ENCODE data around the gene SELENOO.

Gene SELENOO

DNA sequence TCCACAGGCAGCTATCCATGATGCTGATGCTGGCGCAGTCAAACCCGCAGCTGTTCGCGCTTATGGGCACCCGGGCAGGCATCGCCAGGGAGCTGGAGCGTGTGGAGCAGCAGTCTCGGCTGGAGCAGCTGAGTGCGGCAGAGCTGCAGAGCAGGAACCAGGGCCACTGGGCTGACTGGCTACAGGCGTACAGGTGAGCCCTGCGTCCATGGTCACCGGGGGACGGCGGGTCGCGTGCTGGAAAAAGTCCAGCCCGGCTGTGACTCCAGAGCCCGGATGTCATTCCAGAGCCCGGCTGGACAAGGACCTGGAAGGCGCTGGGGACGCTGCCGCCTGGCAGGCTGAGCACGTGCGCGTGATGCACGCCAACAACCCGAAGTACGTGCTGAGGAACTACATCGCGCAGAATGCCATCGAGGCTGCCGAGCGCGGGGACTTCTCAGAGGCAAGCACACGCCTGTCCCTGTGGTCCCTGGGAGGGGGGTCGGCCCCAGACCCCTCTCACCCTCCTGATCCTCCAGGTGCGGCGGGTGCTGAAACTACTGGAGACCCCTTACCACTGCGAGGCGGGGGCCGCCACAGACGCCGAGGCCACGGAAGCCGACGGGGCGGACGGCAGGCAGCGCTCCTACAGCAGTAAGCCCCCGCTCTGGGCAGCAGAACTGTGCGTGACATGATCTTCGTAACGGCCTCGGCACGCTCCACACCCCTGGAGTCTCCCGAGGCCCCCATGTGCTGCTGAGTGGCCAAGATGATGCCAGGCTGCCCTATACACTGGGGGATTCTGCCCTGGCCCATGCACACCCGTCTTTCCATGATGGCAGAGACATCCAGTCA is 16.1 kb downstream of the SELENOO start:
- no peak for DNase-seq (ENCODE audit: low read depth)

DNA sequence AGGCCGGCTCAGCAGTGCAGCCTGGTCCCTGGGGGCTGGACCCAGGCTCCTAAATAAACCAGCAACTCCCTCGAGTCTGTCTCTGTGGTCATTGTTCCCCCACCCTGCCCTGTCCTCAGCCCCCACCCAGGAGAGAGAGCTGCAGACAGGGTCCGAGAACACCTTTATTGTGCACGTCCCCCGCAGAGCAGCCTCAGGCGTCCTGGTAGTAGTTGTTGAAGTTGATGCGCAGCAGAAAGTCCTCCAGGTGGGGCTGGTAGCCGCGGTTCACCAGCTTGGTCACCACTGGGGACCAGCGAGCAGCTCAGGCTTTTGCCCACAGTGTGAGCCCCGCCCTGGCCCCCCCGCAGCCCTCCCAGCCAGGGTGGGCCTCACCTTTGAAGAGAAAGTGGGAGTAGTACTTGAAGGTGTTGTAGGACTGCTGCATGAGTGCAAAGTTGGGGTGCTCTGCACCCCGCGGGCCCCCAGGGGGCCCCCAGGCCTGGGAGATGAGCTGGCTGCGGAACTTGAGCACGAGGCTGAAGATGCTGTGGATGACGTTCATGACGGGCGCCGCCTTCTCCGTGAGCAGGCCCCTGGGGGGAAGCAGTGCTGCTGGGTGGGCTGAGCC is 16.8 kb downstream of the SELENOO start:
- no peak for DNase-seq (ENCODE audit: low read depth)

DNA sequence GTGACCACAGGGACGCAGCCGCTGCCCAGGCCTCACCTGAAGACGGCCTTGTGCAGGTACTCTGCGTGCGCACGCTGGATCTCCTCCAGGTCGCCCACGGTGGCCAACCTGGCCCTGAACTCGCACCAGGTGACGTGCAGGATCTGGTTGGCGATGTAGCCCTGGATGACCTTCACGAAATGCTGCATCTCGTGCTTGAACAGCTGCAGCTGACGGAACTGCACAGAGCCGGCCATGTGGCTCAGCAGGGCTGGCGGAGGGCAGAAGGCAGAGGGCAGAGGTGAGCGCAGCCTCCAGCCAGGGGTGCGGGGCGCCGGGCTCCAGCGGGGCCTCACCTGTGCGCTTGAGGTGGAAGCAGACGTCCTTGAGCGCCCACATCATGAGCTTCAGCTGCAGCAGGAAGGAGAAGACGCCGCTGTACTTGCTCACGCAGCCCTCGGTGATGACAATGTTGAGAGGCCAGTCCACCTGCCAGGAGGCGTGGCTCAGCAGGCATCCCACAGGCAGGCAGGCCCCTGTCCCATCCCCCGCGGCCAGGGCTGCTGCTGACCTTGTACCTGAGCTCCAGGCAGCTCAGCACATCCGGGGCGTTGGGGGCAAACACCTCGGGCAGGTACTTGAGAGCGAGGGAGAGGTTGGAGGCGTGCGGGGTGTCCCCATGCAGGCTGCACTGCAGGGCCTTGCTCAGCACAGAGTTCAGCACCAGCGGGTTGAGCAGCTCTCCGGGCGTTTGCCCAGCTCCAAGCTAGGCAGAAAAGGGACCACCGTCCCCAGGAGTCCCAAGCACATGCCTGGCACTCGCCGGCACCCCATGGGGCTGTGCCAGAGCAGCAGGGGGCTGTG is 17.6 kb downstream of the SELENOO start:
- no peak for DNase-seq (ENCODE audit: low read depth)

DNA sequence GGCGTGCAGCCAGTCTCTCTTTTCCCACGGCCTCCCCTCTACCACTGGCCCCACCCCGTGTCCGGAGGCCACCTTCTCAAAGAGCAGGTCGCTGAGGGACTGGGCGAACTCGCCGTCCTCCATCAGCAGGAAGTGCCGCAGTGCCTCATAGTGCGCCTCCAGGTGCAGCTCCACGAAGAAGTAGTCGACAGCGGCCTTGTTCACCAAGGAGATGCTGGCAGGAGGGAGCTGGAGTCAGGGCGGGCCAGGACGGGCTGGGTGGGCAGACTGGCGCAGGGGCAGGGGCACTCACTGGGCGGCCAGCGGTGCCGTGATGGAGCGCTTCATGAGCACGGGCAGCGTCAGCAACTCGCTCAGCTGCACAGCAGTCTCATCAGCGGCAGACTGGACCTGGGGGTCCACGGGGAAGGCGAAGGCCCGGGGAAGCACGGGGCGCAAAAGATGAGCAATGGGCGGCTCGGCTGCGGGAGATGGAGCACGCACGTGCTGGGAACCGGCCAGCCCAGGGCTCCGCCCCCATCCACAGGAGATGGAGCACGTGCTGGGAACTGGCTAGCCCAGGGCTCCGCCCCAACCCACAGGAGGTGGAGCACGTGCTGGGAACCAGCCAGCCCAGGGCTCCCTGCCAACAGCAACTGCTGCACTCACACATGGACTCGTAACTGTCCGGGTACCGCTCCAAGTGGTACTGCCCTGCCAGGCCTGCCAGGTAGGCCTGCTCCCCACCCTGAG is 18.4 kb downstream of the SELENOO start:
- DNase-seq (ENCODE audit: low read depth): peak; percentile 20

DNA sequence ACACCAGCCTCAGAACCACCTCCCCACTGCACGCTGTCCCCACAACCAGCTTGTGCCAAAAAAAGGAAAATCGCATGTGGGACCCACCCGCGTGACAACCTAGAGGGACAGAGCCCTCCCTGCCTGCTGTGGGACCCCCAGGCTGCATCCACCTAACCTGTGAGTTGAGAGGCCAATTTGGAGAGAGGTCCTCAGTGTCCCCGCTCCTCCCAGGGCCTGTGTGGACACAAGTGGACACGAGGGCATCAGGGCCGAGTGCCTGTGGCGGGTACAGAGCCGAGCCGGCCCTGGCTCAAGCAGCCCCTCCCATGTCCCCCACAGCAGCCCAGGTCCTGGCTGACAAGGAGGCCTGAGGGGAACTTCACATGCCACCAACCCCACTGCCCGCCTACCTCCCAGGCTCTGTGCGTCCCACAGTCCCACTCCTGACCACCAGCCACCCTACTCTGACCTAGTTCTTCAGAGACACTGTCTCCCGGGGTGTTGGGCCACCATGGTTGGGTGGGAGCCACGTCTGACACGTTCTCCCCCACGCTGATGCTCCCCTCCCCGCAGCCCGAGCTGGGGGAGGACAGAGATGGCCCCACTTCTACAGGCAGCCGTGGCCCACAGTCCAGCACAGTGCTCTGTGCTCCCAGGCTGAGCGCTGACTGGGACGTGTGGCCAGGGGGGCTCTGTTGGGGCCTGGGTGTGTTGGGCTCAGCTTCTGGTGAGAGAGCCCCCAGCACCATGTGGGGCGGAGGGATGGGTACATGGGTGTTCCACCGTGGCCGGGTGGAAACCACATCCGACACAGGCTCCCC is 19.2 kb downstream of the SELENOO start:
- DNase-seq (ENCODE audit: low read depth): no peak

DNA sequence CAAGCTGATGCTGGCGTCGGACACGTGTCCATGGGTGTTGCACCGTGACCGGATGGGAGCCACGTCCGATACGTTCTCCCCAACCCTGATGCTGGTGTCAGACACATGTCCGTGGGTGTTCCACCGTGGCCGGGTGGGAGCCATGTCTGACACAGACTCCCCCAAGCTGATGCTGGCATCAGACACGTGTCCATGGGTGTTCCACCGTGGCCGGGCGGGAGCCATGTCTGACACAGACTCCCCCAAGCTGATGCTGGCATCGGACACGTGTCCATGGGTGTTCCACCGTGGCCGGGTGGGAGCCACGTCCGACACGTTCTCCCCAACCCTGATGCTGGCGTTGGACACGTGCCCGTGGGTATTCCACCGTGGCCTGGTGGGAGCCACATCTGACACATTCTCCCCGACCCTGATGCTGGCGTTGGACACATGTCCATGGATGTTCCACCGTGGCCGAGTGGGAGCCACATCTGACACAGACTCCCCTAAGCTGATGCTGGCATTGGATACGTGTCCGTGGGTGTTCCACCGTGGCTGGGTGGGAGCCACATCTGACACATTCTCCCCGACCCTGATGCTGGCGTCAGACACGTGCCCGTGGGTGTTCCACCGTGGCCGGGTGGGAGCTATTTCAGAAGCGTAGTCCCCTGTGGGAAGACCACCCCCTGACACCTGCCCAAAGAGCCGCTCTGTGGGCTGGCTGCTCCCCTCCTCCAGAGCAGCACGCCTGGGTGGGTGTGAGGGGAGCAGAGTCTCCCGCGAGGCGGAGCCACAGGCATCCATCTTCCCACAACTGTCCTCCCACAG is 20.0 kb downstream of the SELENOO start:
- no peak for DNase-seq (ENCODE audit: low read depth)

DNA sequence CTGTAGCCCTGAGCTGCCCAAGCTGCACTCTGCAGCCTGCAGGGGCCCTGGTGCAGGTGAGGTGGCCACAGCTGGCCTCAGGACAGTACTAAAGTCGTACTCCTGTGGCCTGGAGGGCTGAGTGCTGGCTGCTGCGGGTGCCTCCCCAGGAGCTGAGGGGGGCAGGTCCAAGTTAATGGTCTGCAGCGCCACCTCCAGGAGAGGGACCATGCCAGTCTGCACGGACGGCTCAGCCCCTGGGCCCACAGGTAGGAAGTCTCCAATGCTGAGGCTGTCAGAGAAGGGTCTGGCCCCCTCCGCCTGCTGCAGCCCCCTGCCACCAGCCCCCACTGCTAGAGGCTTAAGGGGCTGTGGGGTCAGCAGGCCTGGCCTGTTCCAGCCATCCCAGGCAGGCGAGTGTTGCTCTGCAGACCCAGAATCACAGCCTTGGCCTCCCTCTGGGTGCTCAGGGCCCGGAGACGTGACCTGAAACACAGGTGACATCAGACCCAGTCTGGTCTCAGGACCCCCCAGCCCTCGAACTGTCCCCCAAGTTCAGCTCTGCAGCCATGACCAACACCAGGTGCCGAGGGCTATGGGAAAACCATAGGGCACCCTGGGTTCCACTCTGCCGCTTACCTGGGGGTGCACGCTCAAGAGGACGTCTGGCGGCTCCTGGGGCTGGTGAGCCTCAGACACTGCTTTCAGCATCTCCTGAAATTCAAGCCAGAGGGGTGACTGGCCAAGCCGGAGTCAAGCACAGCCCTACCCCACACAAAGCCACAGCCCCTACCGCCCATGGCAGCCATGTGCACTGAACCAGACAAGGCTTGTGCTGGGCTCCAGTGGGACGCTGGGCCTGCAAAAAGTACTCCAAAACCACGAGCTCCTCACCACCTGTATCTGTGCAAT is 20.8 kb downstream of the SELENOO start:
- no peak for DNase-seq (ENCODE audit: low read depth)

DNA sequence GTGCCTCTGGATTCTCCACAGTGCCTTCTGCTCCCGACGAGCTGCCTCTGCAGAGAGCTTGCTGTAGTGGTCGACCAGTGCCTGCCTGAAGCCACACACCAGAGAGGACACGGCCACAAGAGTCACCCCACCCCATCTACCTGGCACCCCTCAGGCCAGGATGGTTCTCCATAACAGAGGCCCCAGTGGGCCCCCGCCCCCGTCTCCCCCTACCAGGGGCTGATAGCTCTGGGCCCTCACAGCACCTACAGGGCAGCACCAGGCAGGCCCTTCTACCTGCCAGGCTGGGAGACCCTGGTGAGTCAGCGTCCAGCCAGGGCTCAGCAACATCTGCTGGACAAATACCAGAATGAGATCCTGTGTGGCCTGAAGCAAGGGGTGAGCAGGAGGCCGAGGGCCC is 21.7 kb downstream of the SELENOO start:
- DNase-seq (ENCODE audit: low read depth): no peak

DNA sequence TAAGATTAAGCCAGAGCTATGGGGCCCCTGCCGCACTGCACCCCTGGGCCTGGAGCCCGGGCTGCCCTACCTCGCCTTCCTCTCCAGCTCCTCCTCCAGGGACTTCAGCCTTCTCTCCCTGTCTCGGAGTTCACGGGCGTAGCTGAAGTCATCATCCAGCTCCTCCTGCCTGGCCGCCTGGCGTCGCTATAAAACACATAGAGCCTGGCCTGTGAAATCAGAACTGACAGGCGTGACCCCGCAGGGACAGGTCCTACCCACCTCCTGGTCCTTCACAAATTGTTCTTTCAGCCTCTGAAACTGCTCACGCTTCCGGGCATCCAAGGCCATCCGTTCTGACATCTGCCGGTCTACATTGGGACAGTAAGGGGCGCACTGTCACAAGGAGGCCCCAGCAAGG is 23.3 kb downstream of the SELENOO start:
- DNase-seq (ENCODE audit: low read depth): no peak

DNA sequence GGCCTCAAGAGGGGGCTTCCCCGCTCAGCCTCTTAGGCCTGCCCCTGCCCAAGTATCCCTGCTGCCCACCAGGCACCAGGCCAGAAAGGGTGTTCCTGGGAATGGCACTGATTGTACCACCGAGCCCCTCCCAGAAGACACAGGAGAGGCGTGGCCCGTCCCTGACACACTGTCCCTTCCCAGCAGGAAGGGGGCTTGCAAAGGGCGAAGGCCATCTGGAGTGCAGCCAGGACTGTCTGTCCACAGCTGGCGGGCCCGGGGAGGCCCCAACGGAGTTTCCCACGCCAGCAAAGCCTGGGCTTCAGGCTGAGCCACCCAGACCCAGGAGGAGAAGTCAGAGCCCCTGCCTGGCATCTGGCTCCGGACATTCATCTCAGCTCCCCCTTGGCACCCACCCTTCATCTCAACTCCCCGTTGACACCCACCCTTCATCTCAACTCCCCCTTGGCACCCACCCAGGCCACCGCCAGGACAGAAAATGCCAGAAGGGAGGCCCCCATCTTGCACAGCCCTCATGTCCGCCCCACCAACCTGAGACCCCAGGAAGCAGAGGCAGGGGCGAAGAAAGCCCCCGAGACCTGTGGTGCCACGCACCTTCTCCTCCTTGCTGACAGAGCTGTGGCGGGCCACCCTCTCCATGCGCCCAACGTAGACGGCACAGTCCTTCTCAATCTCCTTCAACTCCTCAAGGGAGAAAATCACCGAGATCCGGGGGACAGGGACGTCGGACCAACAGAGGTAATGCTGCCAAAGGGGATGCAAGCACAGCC is 24.6 kb downstream of the SELENOO start:
- no peak for DNase-seq (ENCODE audit: low read depth)

DNA sequence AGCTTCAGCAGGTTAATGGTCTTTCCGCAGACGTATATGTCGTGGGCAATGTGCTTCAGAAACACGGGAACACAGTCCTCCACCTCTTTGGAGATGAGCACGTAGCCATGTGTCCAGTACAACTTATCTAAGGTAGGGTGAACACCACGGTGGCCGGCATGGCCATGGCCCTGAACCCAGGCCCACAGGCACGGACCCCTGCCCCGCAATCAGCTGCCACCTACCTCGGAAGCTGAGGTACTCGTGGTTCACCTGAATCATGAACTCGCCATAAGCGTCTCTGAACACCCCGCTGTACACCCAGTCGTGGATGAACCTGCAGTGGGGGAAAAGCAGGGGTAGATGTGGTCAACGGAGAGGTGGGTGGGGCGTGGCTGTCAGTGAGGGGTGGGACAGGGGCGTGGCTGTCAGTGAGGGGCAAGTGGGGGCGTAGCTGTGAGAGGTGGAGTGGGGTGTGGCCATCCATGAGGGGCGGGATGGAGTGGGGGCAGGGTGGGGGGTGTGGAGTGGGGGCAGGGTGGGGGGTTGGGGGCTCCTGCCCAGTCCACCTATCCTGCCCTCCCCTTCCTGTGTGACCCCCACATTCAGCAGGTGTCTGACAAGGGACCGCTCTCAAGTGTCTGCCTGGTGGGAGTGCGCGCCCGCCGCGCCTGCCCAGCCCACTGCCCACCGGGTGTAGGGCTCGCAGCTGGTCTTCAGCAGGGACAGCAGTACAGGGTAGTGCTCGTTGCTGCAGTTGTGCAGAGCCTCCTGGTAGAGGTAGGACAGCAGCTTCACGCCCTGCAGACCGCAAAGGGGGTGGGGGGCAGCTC is 25.5 kb downstream of the SELENOO start:
- no peak for DNase-seq (ENCODE audit: low read depth)

DNA sequence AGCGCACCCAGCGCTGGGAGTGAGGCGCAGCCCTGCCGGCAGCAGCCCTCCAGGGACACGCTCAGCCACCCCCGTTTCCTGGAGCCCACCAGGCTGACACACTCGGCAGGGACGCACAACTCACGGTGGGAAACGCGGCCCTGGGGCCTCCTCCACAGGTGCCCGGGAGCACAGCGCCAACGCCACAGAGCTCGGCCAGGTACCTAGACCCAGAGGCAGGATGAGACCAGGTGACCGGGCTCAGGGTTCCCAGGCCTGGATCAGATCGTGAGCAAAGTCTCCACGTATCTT is 26.0 kb downstream of the SELENOO start:
- no peak for DNase-seq (ENCODE audit: low read depth)

DNA sequence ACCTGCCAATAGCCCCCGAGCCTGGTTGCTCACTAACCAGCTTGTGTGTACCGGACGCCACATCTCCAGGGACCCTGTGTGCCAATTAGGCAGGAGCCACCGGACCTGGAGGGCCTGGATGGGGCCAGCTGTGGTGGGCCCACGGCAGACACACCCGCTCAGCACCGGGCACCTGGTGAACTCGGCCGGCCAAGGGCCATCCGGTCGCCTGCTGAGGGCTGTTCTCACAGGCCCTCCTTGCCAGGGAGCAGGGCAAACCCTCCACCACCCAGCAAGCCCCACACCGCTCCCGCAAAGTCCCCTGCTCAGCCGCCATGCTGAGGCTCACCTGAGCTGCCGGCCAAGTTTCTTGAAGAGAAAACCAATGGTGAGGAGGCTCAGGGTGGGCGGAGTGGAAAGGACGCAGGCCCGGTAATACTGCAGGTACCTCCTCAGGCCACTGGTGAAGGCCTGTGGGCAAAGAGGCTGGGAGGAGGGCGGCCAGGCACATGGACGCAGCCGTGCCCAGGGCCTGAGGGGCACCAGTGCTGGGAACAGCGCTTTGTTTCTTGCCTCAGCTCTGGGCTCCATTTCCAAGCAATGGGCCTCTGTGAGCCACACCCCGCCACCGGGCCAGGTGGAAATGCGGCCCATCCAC is 26.9 kb downstream of the SELENOO start:
- DNase-seq (ENCODE audit: low read depth): no peak

DNA sequence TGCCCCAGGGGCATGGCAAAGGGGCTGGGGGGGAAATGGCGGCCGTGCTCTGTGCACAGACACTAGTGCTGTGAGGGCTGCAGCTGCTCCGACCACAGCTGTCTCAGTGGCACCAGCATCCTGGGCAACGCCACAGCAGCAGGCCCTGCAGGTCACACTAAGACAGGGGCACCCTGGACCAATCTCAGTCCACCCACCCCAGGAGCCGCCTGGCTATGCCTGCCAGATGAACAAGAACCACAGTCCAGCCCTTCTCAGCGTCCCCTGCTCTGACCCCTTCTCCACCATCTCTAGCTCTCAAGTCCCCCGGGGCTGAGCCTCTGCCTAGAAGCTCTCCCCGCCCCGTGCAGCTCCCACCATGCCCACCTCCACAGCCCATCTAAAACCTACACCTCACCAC is 27.6 kb downstream of the SELENOO start:
- DNase-seq (ENCODE audit: low read depth): no peak

DNA sequence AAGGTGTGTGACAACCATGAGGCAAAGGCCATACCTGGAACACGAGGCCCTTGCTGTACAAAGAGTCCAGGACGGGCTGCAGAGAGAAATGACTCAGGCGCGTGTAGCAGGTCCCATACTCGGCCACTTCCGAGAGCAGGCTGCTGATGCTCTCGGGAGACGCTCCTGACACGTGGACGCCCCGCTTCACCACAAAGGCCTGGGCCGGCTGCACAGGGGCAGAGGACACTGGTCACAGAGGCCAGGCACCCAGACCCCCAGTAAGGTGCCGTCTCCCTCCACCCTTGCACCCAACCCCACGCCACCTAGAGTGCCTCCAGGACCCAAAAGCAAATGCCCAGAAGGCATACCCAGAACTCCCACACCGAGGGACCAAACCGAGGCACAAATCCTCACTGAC is 28.6 kb downstream of the SELENOO start:
- DNase-seq (ENCODE audit: low read depth): no peak

DNA sequence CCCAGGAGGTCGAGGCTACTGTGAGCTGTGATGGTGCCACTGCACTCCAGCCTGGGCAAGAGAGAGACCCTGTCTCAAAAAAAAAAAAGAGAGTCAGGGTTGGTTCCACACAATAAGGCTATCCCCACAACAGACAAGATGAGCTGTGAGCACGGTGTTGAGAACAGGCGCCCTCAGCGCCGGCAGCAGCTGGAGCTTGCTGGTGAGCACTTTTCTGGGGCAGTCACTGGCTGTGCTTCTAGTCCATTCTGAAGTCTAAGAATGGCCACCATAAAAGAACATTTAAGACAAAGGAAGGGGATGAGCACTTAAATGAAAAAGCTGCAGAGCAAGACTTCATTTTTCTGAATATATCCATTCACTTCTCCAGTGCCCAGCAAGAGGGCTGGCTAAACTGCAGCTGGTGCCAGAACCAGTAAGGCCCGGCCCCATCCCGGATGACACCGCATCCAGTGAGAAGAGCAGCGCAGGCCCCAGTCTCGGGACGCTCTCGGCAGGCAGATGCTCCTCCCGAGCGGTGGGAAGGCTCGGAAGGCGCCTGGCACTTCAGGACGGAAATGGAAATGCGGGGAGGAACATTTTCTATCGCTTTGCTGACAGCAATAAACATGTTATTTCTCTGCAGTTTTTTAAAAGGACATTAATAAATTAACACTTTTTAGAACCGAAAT is 31.8 kb downstream of the SELENOO start:
- DNase-seq (ENCODE audit: low read depth): no peak

DNA sequence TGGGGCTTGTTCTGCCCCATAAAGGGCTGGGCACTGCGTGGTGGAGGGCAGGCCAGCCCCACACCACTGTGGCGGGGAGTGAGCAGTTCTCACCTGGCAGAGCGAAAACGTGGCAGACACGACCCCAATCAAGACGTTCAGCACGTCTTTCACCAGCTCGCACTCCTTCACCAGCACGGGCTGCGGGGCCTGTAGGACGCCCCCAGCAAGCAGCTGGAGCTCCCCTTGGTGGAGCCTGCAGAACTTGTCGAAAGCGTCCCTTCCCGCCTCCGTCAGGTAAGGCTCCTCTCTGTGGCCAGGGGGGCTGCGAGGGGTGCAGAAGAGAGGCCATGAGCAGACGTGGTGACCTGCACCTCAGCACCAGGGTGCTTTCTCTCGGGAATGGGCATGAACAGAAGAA is 32.4 kb downstream of the SELENOO start:
- DNase-seq (ENCODE audit: low read depth): no peak

All from stromal cell of bone marrow (primary cell).